Spleen (tissue), 11 donors: Measurements from ENCODE around the gene EHBP1. TPM values are rescaled to one million over a fixed set of nuclear protein-coding genes. Genes with fewer than 3 reads are reported as not detected.
A peak's percentile ranks its signal among the peaks of the same experiment; 100 is the strongest.

Experiments used
- DNase-seq: peaks from one replicate; pipeline ENCODE4 v3.0.0-alpha.2; 2020
- H3K27ac ChIP-seq, 8 donors: fragments of 200-600 bp; sonication (generic) in 7 of 8; 1 replicate in 4 of 8; 2 replicates in 4 of 8; pipeline versions ENCODE4 v1.5.0 to v1.8.0; 2016 to 2021; ENCODE audit warnings: inconsistent platforms in 4 of 8, mild to moderate bottlenecking in 4 of 8, moderate library complexity in 1 of 8
- H3K27me3 ChIP-seq, 7 donors: fragments of 200-600 bp; sonication (generic) in 6 of 7; replicated peaks in 1 of 7; 1 replicate in 4 of 7; 2 replicates in 3 of 7; pipeline versions ENCODE4 v1.5.0 to v1.8.0; 2016 to 2021; ENCODE audit warnings: inconsistent platforms in 3 of 7, mild to moderate bottlenecking in 1 of 7
- H3K36me3 ChIP-seq, 6 donors: fragments of 200-600 bp; sonication (generic) in 5 of 6; 1 replicate in 4 of 6; 2 replicates in 2 of 6; pipeline versions ENCODE4 v1.5.0 to v1.8.0; 2016 to 2021; ENCODE audit warnings: inconsistent platforms in 2 of 6
- H3K4me1 ChIP-seq, 6 donors: fragments of 200-600 bp; sonication (generic) in 5 of 6; 1 replicate in 3 of 6; 2 replicates in 3 of 6; pipeline versions ENCODE4 v1.5.0 to v1.8.0; 2016 to 2021; ENCODE audit warnings: inconsistent platforms in 3 of 6
- H3K4me3 ChIP-seq, 8 donors: fragments of 200-600 bp; sonication (generic) in 7 of 8; 1 replicate in 4 of 8; 2 replicates in 4 of 8; pipeline versions ENCODE4 v1.5.0 to v1.8.0; 2016 to 2021; ENCODE audit warnings: inconsistent platforms in 4 of 8, mild to moderate bottlenecking in 4 of 8, moderate library complexity in 2 of 8
- H3K9me3 ChIP-seq, 8 donors: fragments of 200-600 bp; sonication (generic) in 7 of 8; 1 replicate in 4 of 8; 2 replicates in 4 of 8; pipeline versions ENCODE4 v1.5.0 to v1.8.0; 2016 to 2021; ENCODE audit warnings: inconsistent platforms in 4 of 8
- POLR2A ChIP-seq, 3 donors: fragments of 450-650 bp; IDR thresholded peaks; one replicate each; pipeline ENCODE4 v1.5.1; 2017; ENCODE audit warnings: antibody characterized with exemption in 3 of 3, mild to moderate bottlenecking in 1 of 3
- POLR2AphosphoS5 ChIP-seq, 3 donors: sonication (generic); formaldehyde crosslinking; IDR thresholded peaks; one replicate each; pipeline ENCODE4 v1.5.1; 2017; ENCODE audit warnings: antibody characterized with exemption in 3 of 3
- WGBS, 5 donors: extraction: QIAGEN DNeasy Blood & Tissue Kit in 3 of 5; methylation state at CpG; one replicate each; pipeline versions ENCODE4 v1.1.5 to v1.1.7; 2013 to 2018; 5-methylcytosine and 5-hydroxymethylcytosine counted together
- intact Hi-C: fragments of 100-400 bp; cut with DNase I; formaldehyde crosslinking; loops from one replicate; pipeline ENCODE4 v1.15.0; 2023; ENCODE audit warnings: low total_unique reads
- polyA plus RNA-seq, 3 donors: library from polyadenylated mRNA; stranded (reverse); fragments of 200-250 nt; gene quantifications; one replicate each; pipeline ENCODE4 v1.2.1, GENCODE V29; 2013
- total RNA-seq, 7 donors: library from RNA; depleted of rRNA in 3 of 7; stranded (reverse); fragments of >200 nt in 3 of 7; fragmentation: NEBNext Ultra II Directional in 4 of 7; extraction: Animal tissue kit (Norgen Biotek cat#: 25700) in 4 of 7; gene quantifications; one replicate each; pipeline versions ENCODE4 v1.1.0 to v1.2.1, GENCODE V29; 2016 to 2021
- TF ChIP-seq, protein P1 (sequence below), 11 experiments: fragments of 200-600 bp in 7 of 11; fragments of 450-650 bp in 4 of 11; sonication (generic) in 4 of 11; IDR thresholded peaks in 8 of 11; conservative IDR thresholded peaks in 3 of 11; 1 replicate in 7 of 11; 2 replicates in 4 of 11; pipeline versions ENCODE4 v1.4.0 to v1.8.0; 2016 to 2021; ENCODE audit warnings: antibody characterized with exemption in 11 of 11, inconsistent platforms in 4 of 11, mild to moderate bottlenecking in 1 of 11
- donor health status: healthy with polysubstance abuse.
- donor health status: DM: no; HTN: no; CAD: no; lungs with moderate emphysema.
- donor health status: DM: no; HTN: no; CAD: no.
- donor health status: Bipolar disorder and iron deficiency.
- donor health status: healthy.
- donor health status: DM: no; HTN: no; CAD: no.
- donor health status: DM: yes; HTN: yes; CAD: no.

Gene EHBP1
- total and polyA plus RNA-seq, 10 donors: 5.0 to 44.2 (median 31.7) TPM

DNA sequence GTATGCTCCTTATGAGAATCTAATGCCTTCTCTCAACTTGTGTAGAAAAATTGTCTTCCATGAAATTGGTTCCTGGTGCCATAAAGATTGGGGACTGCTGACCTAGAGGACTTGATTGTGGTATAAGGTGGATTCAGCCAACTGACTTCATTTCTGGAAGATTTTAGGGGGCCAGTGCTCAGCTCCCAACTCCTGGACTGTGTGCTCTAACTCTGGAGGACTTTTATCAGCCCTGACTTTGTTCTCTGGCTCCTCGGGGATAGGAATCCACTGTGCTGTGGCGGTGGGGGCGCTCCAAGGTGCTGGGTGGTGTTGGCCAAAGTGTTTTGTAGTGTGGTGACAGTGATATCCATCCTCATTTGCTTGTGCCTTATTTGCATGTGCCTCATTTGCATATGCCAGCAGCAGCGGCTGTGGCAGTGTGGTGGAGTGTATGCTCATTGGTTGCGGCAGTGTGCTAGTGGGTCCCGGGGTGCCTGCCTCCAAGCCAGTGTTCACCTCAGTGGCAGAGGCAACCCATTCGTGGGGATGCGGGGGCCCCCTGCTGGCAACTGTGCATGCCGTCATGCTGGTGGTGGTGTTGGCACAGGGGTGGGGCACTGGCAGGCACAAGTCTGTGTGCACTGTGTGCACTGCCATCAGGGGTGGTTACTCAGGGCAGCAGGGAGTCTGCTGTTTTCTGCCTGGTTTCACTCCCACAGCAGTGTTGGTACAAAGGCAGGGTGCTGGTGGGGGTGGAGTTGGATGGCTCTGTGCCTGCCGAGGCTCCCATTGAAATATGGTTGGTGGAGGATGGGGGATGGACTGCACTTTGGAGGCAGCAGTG, 19.6 kb downstream of the EHBP1 start:
- DNase-seq: peak; percentile 66
- 86 to 95% (median 93%) methylated on average over 8 to 10 of the region's 10 CpGs for WGBS, 5 donors

DNA sequence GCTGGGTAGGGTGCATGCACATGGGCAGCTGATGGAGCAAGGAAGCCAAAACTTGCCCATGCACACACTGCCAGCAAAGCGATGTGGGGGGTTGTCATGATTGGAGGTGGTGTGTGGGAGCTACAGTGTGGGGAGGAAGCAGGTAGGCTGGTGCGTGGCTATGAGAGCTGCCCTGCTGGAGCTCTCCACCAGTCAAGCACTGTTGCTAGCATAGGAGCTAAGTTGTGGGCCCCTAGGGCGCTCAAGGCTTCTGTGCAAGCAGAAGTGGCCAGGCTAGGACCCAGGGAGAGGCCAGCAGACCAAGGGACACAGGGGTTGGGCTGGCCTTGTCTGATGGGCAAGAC, 20.2 kb downstream of the EHBP1 start:
- Histone ChIP-seq H3K36me3 (no peaks in the 10 kb centered on the region), H3K4me3 (no peak overlapping the region), H3K27ac (no peak overlapping the region), H3K27me3 (no peaks in the 10 kb centered on the region), H3K9me3 (peaks cover 0 to 23% (median 16%) of the 10 kb centered on the region in 8 donors), H3K4me1 (no peaks in the 10 kb centered on the region)
- 94 to 100% (median 96%) methylated on average over 3 of the region's 3 CpGs for WGBS, 5 donors
- intact Hi-C loops: no loop called here
- DNase-seq: no peak
- TF ChIP-seq, protein P1, sequence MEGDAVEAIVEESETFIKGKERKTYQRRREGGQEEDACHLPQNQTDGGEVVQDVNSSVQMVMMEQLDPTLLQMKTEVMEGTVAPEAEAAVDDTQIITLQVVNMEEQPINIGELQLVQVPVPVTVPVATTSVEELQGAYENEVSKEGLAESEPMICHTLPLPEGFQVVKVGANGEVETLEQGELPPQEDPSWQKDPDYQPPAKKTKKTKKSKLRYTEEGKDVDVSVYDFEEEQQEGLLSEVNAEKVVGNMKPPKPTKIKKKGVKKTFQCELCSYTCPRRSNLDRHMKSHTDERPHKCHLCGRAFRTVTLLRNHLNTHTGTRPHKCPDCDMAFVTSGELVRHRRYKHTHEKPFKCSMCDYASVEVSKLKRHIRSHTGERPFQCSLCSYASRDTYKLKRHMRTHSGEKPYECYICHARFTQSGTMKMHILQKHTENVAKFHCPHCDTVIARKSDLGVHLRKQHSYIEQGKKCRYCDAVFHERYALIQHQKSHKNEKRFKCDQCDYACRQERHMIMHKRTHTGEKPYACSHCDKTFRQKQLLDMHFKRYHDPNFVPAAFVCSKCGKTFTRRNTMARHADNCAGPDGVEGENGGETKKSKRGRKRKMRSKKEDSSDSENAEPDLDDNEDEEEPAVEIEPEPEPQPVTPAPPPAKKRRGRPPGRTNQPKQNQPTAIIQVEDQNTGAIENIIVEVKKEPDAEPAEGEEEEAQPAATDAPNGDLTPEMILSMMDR (IDR thresholded peaks at IDR 0.05 in 8 of 11, conservative IDR thresholded peaks at IDR 0.05 in 3 of 11): no peak
- TF ChIP-seq POLR2AphosphoS5 (IDR thresholded peaks at IDR 0.05) (no peak), POLR2A (IDR thresholded peaks at IDR 0.05) (no peak)

More for the DNA sequence above, 19.6 kb downstream of the EHBP1 start:
- Histone ChIP-seq H3K27ac (no peak overlapping the region), H3K4me3 (no peak overlapping the region), H3K27me3 (no peaks in the 10 kb centered on the region), H3K4me1 (no peaks in the 10 kb centered on the region), H3K36me3 (no peaks in the 10 kb centered on the region), H3K9me3 (peaks cover 0 to 23% (median 16%) of the 10 kb centered on the region in 8 donors)
- intact Hi-C loops: no loop called here
- TF ChIP-seq POLR2AphosphoS5 (IDR thresholded peaks at IDR 0.05) (no peak), POLR2A (IDR thresholded peaks at IDR 0.05) (no peak)
- TF ChIP-seq, protein P1 (IDR thresholded peaks at IDR 0.05 in 8 of 11, conservative IDR thresholded peaks at IDR 0.05 in 3 of 11): peak in 4 of 11 experiments; percentile 11 to 40 (median 25)

DNA sequence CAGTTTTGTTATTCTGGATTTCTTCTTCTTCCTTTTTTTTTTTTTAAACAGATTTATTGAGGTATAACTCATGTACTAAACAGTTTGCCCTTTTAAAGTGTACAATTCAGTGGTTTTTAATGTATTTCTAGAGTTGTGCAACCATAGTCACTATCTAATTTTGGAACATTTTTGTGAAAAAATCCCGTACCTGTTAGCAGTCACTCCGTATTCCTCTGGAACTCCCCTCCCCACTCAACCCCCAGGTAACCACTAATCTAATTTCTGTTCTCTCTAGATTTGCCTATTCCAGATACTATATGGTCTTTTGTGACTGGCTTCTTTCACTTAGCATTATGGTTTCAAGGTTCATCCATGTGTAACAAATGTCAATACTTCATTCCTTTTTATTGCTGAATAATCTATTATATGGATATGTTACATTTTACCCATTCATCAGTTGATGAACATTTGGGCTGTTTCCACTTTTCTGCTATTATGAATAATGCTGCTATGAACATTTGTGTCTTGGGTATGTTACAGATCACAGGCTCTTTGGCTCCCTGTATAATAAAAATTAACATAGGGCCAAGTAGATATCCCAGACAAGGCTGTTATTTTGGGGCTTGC, 21.9 kb downstream of the EHBP1 start:
- H3K4me3 ChIP-seq: no peak overlapping the region
- no peak for DNase-seq
- no peaks in the 10 kb centered on the region for H3K36me3 ChIP-seq
- H3K27me3 ChIP-seq: no peaks in the 10 kb centered on the region
- TF ChIP-seq POLR2AphosphoS5 (IDR thresholded peaks at IDR 0.05) (no peak), POLR2A (IDR thresholded peaks at IDR 0.05) (no peak)
- TF ChIP-seq, protein P1 (IDR thresholded peaks at IDR 0.05 in 8 of 11, conservative IDR thresholded peaks at IDR 0.05 in 3 of 11): no peak
- no peaks in the 10 kb centered on the region for H3K4me1 ChIP-seq
- no peak overlapping the region for H3K27ac ChIP-seq
- 81 to 93% (median 83%) methylated on average over 2 of the region's 2 CpGs for WGBS, 5 donors
- peaks cover 3 to 37% (median 32%) of the 10 kb centered on the region in 8 donors for H3K9me3 ChIP-seq
- intact Hi-C loops: no loop called here

DNA sequence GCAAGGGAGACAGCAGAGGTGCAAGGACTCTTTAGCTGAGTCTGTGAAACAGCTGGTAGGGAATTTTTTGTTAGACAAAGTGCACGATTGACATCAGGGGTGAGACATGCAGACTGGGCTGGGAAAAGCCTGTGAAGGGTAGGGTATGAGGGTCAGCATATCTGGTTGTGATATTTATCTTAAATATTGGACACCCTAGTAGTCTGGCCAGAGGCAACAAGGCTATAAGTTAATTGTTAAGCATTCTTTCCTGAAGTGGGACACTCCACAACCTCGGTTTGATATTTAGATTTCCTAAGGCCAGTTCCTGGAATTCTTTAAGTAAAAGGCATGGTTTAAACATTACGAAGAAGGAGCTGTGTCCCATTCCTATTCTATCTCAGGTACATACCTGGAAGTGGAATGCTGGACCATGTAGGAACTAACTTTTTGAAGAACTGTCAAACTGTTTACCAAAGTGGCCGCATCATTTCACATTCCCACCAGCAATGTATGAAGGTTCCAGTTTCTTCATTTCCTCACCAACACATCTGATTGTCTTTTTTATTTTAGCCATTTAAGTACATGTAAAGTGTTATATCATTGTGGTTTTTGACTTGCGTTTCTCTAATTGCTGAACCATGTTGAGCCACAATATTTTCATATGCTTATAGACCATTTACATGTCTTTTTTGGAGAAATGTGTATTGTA, 22.5 kb downstream of the EHBP1 start:
- Histone ChIP-seq H3K27me3 (no peaks in the 10 kb centered on the region), H3K4me1 (no peaks in the 10 kb centered on the region), H3K9me3 (peaks cover 3 to 33% (median 28%) of the 10 kb centered on the region in 8 donors), H3K27ac (no peak overlapping the region), H3K36me3 (no peaks in the 10 kb centered on the region), H3K4me3 (no peak overlapping the region)
- 73 to 80% (median 77%) methylated on average over 5 of the region's 5 CpGs for WGBS, 5 donors
- intact Hi-C loops: no loop called here
- DNase-seq: no peak
- no peak for TF ChIP-seq POLR2AphosphoS5 (IDR thresholded peaks at IDR 0.05)
- TF ChIP-seq, protein P1 (IDR thresholded peaks at IDR 0.05 in 8 of 11, conservative IDR thresholded peaks at IDR 0.05 in 3 of 11): no peak
- no peak for TF ChIP-seq POLR2A (IDR thresholded peaks at IDR 0.05)
